ENCODE results near the gene THAP3. TPM values are rescaled to one million over a fixed set of nuclear protein-coding genes. Genes with fewer than 3 reads are reported as not detected.

THAP3 gene
- total and polyA plus RNA-seq, 2 of the 8 experiments (the other 6 are each of a cell fraction or from before 2014, with no cell fraction given): 8.2 to 15.3 TPM

- TF ChIP-seq CTCF (IDR thresholded peaks at IDR 0.05; ENCODE audit: control extremely low read depth in 1 of 3, insufficient read depth in 1 of 3, low read depth in 1 of 3, low read length in 3 of 3) (peak; percentile 53 to 68 (median 58)), GABPA (IDR thresholded peaks at IDR 0.05; ENCODE audit: borderline replicate concordance, insufficient read depth, low read length) (no peak), POLR2AphosphoS5 (IDR thresholded peaks at IDR 0.05; ENCODE audit: low read depth, low read length) (peak; percentile 60), SP2 (IDR thresholded peaks at IDR 0.05; ENCODE audit: low read length) (no peak), CREB1 (IDR thresholded peaks at IDR 0.05) (no peak), SUZ12 (IDR thresholded peaks at IDR 0.05; ENCODE audit: low read length) (no peak)
Observed at GRCh38 chr1:6634371-6635052, 9.8 kb downstream of the THAP3 start (continued).

All from H1 (cell line).